Neural cell (in vitro differentiated cells): ENCODE data around the gene PLXNB1. TPM values are rescaled to one million over a fixed set of nuclear protein-coding genes. Genes with fewer than 3 reads are reported as not detected.
"Not testable (repeated sequence)": the region's sequence is repeated elsewhere in the genome, so short reads cannot be mapped to it uniquely, and the experiment has no call there.

Source experiments
- H2AFZ ChIP-seq: fragments of 200-600, 300-800 bp; sonication (generic), shearing (Covaris generic); 2 replicates; pipeline ENCODE4 v1.6.0; 2014; ENCODE audit warnings: low read depth, mild to moderate bottlenecking, antibody characterized with exemption, low read length, moderate library complexity
- H3F3A ChIP-seq: fragments of 200-600 bp; shearing (Covaris generic); 2 replicates; pipeline ENCODE4 v1.6.1; 2016; ENCODE audit warnings: mild to moderate bottlenecking, moderate library complexity, mixed read lengths, antibody characterized with exemption, low read length; ENCODE audit not compliant: insufficient read depth, poor library complexity, severe bottlenecking
- H3K27ac ChIP-seq: fragments of 200-600, 300-800 bp; sonication (generic), shearing (Covaris generic); 2 replicates; pipeline ENCODE4 v1.5.1; 2014; ENCODE audit warnings: mild to moderate bottlenecking, low read length, moderate library complexity
- H3K27me3 ChIP-seq: fragments of 300-800, 200-600 bp; sonication (generic), shearing (Covaris generic); 2 replicates; pipeline ENCODE4 v1.6.0; 2014; ENCODE audit warnings: mild to moderate bottlenecking, low read depth, low read length, moderate library complexity; ENCODE audit not compliant: insufficient read depth
- H3K36me3 ChIP-seq: fragments of 300-800, 200-600 bp; sonication (generic), shearing (Covaris generic); 2 replicates; pipeline ENCODE4 v1.5.1; 2014; ENCODE audit warnings: mild to moderate bottlenecking, antibody characterized with exemption, low read length, moderate library complexity; ENCODE audit not compliant: insufficient read depth
- H3K4me2 ChIP-seq: fragments of 300-800, 200-600 bp; sonication (generic), shearing (Covaris generic); 2 replicates; pipeline ENCODE4 v1.6.0; 2014; ENCODE audit warnings: mild to moderate bottlenecking, low read length
- H3K4me3 ChIP-seq: fragments of 300-800, 200-600 bp; sonication (generic), shearing (Covaris generic); 2 replicates; pipeline ENCODE4 v1.5.1; 2014; ENCODE audit warnings: mild to moderate bottlenecking, low read length, moderate library complexity
- H3K79me2 ChIP-seq: fragments of 200-600 bp; shearing (Covaris generic); replicated peaks from 2 replicates; pipeline ENCODE4 v1.6.0; 2014; ENCODE audit warnings: mild to moderate bottlenecking, low read length, moderate library complexity; ENCODE audit not compliant: insufficient read depth
- H3K9ac ChIP-seq: fragments of 300-800, 200-600 bp; sonication (generic), shearing (Covaris generic); 2 replicates; pipeline ENCODE4 v1.6.1; 2016; ENCODE audit warnings: mild to moderate bottlenecking, low read length, mixed read lengths
- H3K9me2 ChIP-seq: fragments of 200-600 bp; shearing (Covaris generic); 2 replicates; pipeline ENCODE4 v1.6.1; 2016; ENCODE audit warnings: mild to moderate bottlenecking, low read length, mixed read lengths; ENCODE audit not compliant: insufficient read depth
- H3K9me3 ChIP-seq: fragments of 200-600, 300-800 bp; sonication (generic), shearing (Covaris generic); 2 replicates; pipeline ENCODE4 v1.6.1; 2016; ENCODE audit warnings: mild to moderate bottlenecking, mixed run types, low read length, moderate library complexity, mixed read lengths
- H4K20me1 ChIP-seq: fragments of 200-600 bp; shearing (Covaris generic); 2 replicates; pipeline ENCODE4 v1.6.1; 2016; ENCODE audit warnings: mild to moderate bottlenecking, mixed run types; ENCODE audit not compliant: insufficient read depth
- CTCF ChIP-seq: fragments of 450-650 bp; IDR thresholded peaks from 2 replicates; pipeline ENCODE4 v1.5.1; 2014; ENCODE audit warnings: antibody characterized with exemption, mild to moderate bottlenecking, moderate library complexity; ENCODE audit not compliant: poor library complexity, severe bottlenecking
- EP300 ChIP-seq: fragments of 450-650 bp; conservative IDR thresholded peaks from 2 replicates; pipeline ENCODE4 v1.6.1; 2014; ENCODE audit warnings: antibody characterized with exemption, mild to moderate bottlenecking, moderate library complexity; ENCODE audit not compliant: poor library complexity, severe bottlenecking
- EZH2 ChIP-seq: fragments of 200-600, 300-800 bp; shearing (Covaris generic), sonication (generic); IDR thresholded peaks from 2 replicates; pipeline ENCODE4 v1.6.1; 2014; ENCODE audit warnings: antibody characterized with exemption, low read length, borderline replicate concordance, mild to moderate bottlenecking; ENCODE audit not compliant: insufficient read depth, poor library complexity, severe bottlenecking
- MXI1 ChIP-seq: fragments of 450-650 bp; conservative IDR thresholded peaks from 2 replicates; pipeline ENCODE4 v1.6.1; 2014; ENCODE audit warnings: antibody characterized with exemption, mild to moderate bottlenecking; ENCODE audit not compliant: poor library complexity, severe bottlenecking
- POLR2AphosphoS5 ChIP-seq: IDR thresholded peaks from 2 replicates; pipeline ENCODE4 v1.6.1; 2012
- RAD21 ChIP-seq: fragments of 450-650 bp; conservative IDR thresholded peaks from 2 replicates; pipeline ENCODE4 v1.6.1; 2014; ENCODE audit warnings: antibody characterized with exemption, mild to moderate bottlenecking, moderate library complexity
- REST ChIP-seq: IDR thresholded peaks from 2 replicates; pipeline ENCODE4 v1.6.1; 2012; ENCODE audit warnings: borderline replicate concordance
- SMC3 ChIP-seq: fragments of 450-650 bp; conservative IDR thresholded peaks from 2 replicates; pipeline ENCODE4 v1.6.1; 2014; ENCODE audit warnings: antibody characterized with exemption, mild to moderate bottlenecking, moderate library complexity; ENCODE audit not compliant: poor library complexity
- TAF1 ChIP-seq: IDR thresholded peaks from 2 replicates; pipeline ENCODE4 v1.6.1; 2012; ENCODE audit warnings: low read depth
- polyA plus RNA-seq: library from polyadenylated mRNA; depleted of rRNA; stranded (reverse); fragments of >200 nt; gene quantifications from 2 replicates; pipeline ENCODE4 v1.2.3, GENCODE V29; 2014

Gene PLXNB1
- polyA plus RNA-seq, 1 donor from 2014 or later = 134 TPM

- Histone ChIP-seq H3K79me2 (no peaks in the 10 kb centered on the region), H2AFZ (no peak overlapping the region), H3K4me2 (no peak overlapping the region), H3K9me2 (no peaks in the 10 kb centered on the region), H3K9me3 (no peaks in the 10 kb centered on the region), H3F3A (no peaks in the 10 kb centered on the region), H3K27ac (no peak overlapping the region), H3K9ac (no peak overlapping the region), H3K36me3 (peaks cover 11% of the 10 kb centered on the region), H3K27me3 (no peaks in the 10 kb centered on the region), H4K20me1 (no peaks in the 10 kb centered on the region), H3K4me3 (no peak overlapping the region)
- TF ChIP-seq POLR2AphosphoS5 = no peak
These were observed 33.8 kb upstream of the PLXNB1 start for GRCh38 chr3:48463703-48464102.

GRCh38 chr3:48461767-48462166 is 31.9 kb upstream of the PLXNB1 start:
- not testable (repeated sequence) for H3F3A ChIP-seq, H3K27ac ChIP-seq, H3K9me2 ChIP-seq, H4K20me1 ChIP-seq, H3K4me3 ChIP-seq, H3K9me3 ChIP-seq, H2AFZ ChIP-seq, H3K27me3 ChIP-seq, H3K79me2 ChIP-seq, H3K4me2 ChIP-seq, H3K9ac ChIP-seq
- peaks cover 14% of the 10 kb centered on the region for H3K36me3 ChIP-seq

GRCh38 chr3:48460517-48460902 is 30.6 kb upstream of the PLXNB1 start:
- H3K4me3 ChIP-seq = no peak overlapping the region
- no peaks in the 10 kb centered on the region for H4K20me1 ChIP-seq
- H3K4me2 ChIP-seq = no peak overlapping the region
- no peak overlapping the region for H3K9ac ChIP-seq
- no peaks in the 10 kb centered on the region for H3K9me3 ChIP-seq
- H3K36me3 ChIP-seq = peaks cover 14% of the 10 kb centered on the region
- H3K9me2 ChIP-seq = no peaks in the 10 kb centered on the region
- no peak overlapping the region for H2AFZ ChIP-seq
- no peaks in the 10 kb centered on the region for H3K79me2 ChIP-seq
- H3K27me3 ChIP-seq = no peaks in the 10 kb centered on the region
- H3F3A ChIP-seq = no peaks in the 10 kb centered on the region
- no peak for TF ChIP-seq CTCF
- no peak for TF ChIP-seq MXI1
- TF ChIP-seq POLR2AphosphoS5 = no peak
- no peak for TF ChIP-seq EP300
- no peak for TF ChIP-seq RAD21
- TF ChIP-seq REST = no peak
- no peak for TF ChIP-seq EZH2
- TF ChIP-seq TAF1 = no peak
- TF ChIP-seq SMC3 = no peak
- H3K27ac ChIP-seq = no peak overlapping the region
